GM18868 (cell line): ENCODE measurements around the gene KIRREL3.

Experiments
- ATAC-seq: cut with Tn5 transposase; IDR thresholded peaks from one replicate; pipeline ENCODE4 v1.9.1; 2021; ENCODE audit warnings: mild to moderate bottlenecking, moderate library complexity; ENCODE audit not compliant: unreplicated experiment

KIRREL3 gene

GRCh38 chr11:126837581-126837980 is 163.0 kb downstream of the KIRREL3 start:
- no peak for ATAC-seq

- no peak for ATAC-seq
These were observed 166.0 kb downstream of the KIRREL3 start for GRCh38 chr11:126834573-126834972.

- no peak for ATAC-seq
These were observed 166.4 kb downstream of the KIRREL3 start for GRCh38 chr11:126834149-126834548.

GRCh38 chr11:126833065-126833464 is 167.5 kb downstream of the KIRREL3 start:
- ATAC-seq, result no peak

GRCh38 chr11:126832387-126832786 is 168.2 kb downstream of the KIRREL3 start:
- ATAC-seq, result no peak

- no peak for ATAC-seq
These were observed 170.3 kb downstream of the KIRREL3 start for GRCh38 chr11:126830216-126830806.

GRCh38 chr11:126829716-126830115 is 170.9 kb downstream of the KIRREL3 start:
- no peak for ATAC-seq

GRCh38 chr11:126824035-126824607 is 176.4 kb downstream of the KIRREL3 start:
- ATAC-seq, result no peak

GRCh38 chr11:126823274-126823673 is 177.3 kb downstream of the KIRREL3 start:
- ATAC-seq, result no peak

- ATAC-seq, result no peak
These were observed 178.7 kb downstream of the KIRREL3 start for GRCh38 chr11:126821827-126822226.

- ATAC-seq, result no peak
These were observed 181.4 kb downstream of the KIRREL3 start for GRCh38 chr11:126819194-126819593.

- no peak for ATAC-seq
These were observed 182.8 kb downstream of the KIRREL3 start for GRCh38 chr11:126817523-126818450.

GRCh38 chr11:126817096-126817495 is 183.5 kb downstream of the KIRREL3 start:
- no peak for ATAC-seq

GRCh38 chr11:126816645-126817044 is 183.9 kb downstream of the KIRREL3 start:
- ATAC-seq, result no peak

GRCh38 chr11:126815111-126815510 is 185.5 kb downstream of the KIRREL3 start:
- ATAC-seq, result no peak

GRCh38 chr11:126810776-126811175 is 189.8 kb downstream of the KIRREL3 start:
- no peak for ATAC-seq

- ATAC-seq, result no peak
These were observed 190.9 kb downstream of the KIRREL3 start for GRCh38 chr11:126809514-126810289.

- no peak for ATAC-seq
These were observed 191.7 kb downstream of the KIRREL3 start for GRCh38 chr11:126808836-126809235.

GRCh38 chr11:126808296-126808695 is 192.3 kb downstream of the KIRREL3 start:
- ATAC-seq, result no peak

GRCh38 chr11:126805870-126806269 is 194.7 kb downstream of the KIRREL3 start:
- no peak for ATAC-seq

- ATAC-seq, result no peak
These were observed 196.2 kb downstream of the KIRREL3 start for GRCh38 chr11:126804363-126804762.
